ENCODE results near the gene SNRPE. TPM values are rescaled to one million over a fixed set of nuclear protein-coding genes. Genes with fewer than 3 reads are reported as not detected.
A peak's percentile ranks its signal among the peaks of the same experiment; 100 is the strongest.
"Not testable (repeated sequence)": the region's sequence is repeated elsewhere in the genome, so short reads cannot be mapped to it uniquely, and the experiment has no call there.

The SNRPE gene
- 100 to 1,000 TPM; 158 to 160 TPM for total RNA-seq

GRCh38 chr1:203861379-203862184, at the start of gene SNRPE:
TSS of gene SNRPE (plus strand) at chr1:203861599. CDS start at chr1:203861660, 61 bp downstream.
- Mint-ChIP-seq H3K36me3 (ENCODE audit: insufficient read depth in 2 of 2) (peaks cover 9 to 37% of the 10 kb centered on the region in 2 donors), H3K4me3 (peak within 1 kb of the TSS; percentile 97 to 100), H3K4me1 (ENCODE audit: low read depth) (peaks cover 45% of the 10 kb centered on the region), H3K27me3 (ENCODE audit: low read depth) (no peaks in the 10 kb centered on the region), H3K9me3 (no peaks in the 10 kb centered on the region), H3K27ac (peak within 1 kb of the TSS; percentile 97)
- ATAC-seq (replicated peaks in 1 of 2) (peak; percentile 97), DNase-seq (peak; percentile 95 to 96)

GRCh38 chr1:203813581-203814341, 47.6 kb upstream of the SNRPE start:
- Mint-ChIP-seq H3K4me1 (ENCODE audit: low read depth) (peaks cover 12% of the 10 kb centered on the region), H3K36me3 (ENCODE audit: insufficient read depth in 2 of 2) (peaks cover 9 to 26% of the 10 kb centered on the region in 2 donors), H3K27me3 (ENCODE audit: low read depth) (no peaks in the 10 kb centered on the region), H3K4me3 (no peak overlapping the region), H3K27ac (peak overlapping the region; percentile 35), H3K9me3 (no peaks in the 10 kb centered on the region)
- ATAC-seq (replicated peaks in 1 of 2) (no peak), DNase-seq (no peak)

GRCh38 chr1:203818399-203818798, 43.0 kb upstream of the SNRPE start:
- no peak overlapping the region for H3K27ac Mint-ChIP-seq
- DNase-seq: no peak
- H3K4me1 Mint-ChIP-seq (ENCODE audit: low read depth): peaks cover 10% of the 10 kb centered on the region
- peaks cover 19 to 37% of the 10 kb centered on the region in 2 donors for H3K36me3 Mint-ChIP-seq (ENCODE audit: insufficient read depth in 2 of 2)
- H3K27me3 Mint-ChIP-seq (ENCODE audit: low read depth): no peaks in the 10 kb centered on the region
- H3K4me3 Mint-ChIP-seq: no peak overlapping the region
- no peaks in the 10 kb centered on the region for H3K9me3 Mint-ChIP-seq
- ATAC-seq (replicated peaks in 1 of 2): no peak

GRCh38 chr1:203823306-203823705, 38.1 kb upstream of the SNRPE start:
- Mint-ChIP-seq H3K27ac (peak overlapping the region; percentile 96), H3K9me3 (no peaks in the 10 kb centered on the region), H3K4me1 (ENCODE audit: low read depth) (peaks cover 34% of the 10 kb centered on the region), H3K4me3 (no peak overlapping the region), H3K27me3 (ENCODE audit: low read depth) (no peaks in the 10 kb centered on the region), H3K36me3 (ENCODE audit: insufficient read depth in 2 of 2) (peaks cover 20 to 46% of the 10 kb centered on the region in 2 donors)
- no peak for ATAC-seq (replicated peaks in 1 of 2)
- no peak for DNase-seq

GRCh38 chr1:203826175-203826574, 35.2 kb upstream of the SNRPE start:
- no peak for DNase-seq
- no peak overlapping the region for H3K4me3 Mint-ChIP-seq
- H3K36me3 Mint-ChIP-seq (ENCODE audit: insufficient read depth in 2 of 2): peaks cover 20 to 49% of the 10 kb centered on the region in 2 donors
- H3K27me3 Mint-ChIP-seq (ENCODE audit: low read depth): no peaks in the 10 kb centered on the region
- H3K9me3 Mint-ChIP-seq: no peaks in the 10 kb centered on the region
- no peak for ATAC-seq (replicated peaks in 1 of 2)
- peaks cover 34% of the 10 kb centered on the region for H3K4me1 Mint-ChIP-seq (ENCODE audit: low read depth)
- H3K27ac Mint-ChIP-seq: no peak overlapping the region

- H3K27me3 Mint-ChIP-seq (ENCODE audit: low read depth): no peaks in the 10 kb centered on the region
- H3K9me3 Mint-ChIP-seq: no peaks in the 10 kb centered on the region
Measured at GRCh38 chr1:203828002-203828401, 33.4 kb upstream of the SNRPE start.

GRCh38 chr1:203828503-203828902, 32.9 kb upstream of the SNRPE start:
- Mint-ChIP-seq H3K27me3 (ENCODE audit: low read depth) (no peaks in the 10 kb centered on the region), H3K9me3 (no peaks in the 10 kb centered on the region), H3K4me1 (ENCODE audit: low read depth) (peaks cover 23% of the 10 kb centered on the region), H3K36me3 (ENCODE audit: insufficient read depth in 2 of 2) (peaks cover 13 to 36% of the 10 kb centered on the region in 2 donors), H3K4me3 (no peak overlapping the region), H3K27ac (no peak overlapping the region)
- DNase-seq: no peak
- ATAC-seq (replicated peaks in 1 of 2): no peak

More at GRCh38 chr1:203828002-203828401, 33.4 kb upstream of the SNRPE start:
- peaks cover 13 to 35% of the 10 kb centered on the region in 2 donors for H3K36me3 Mint-ChIP-seq (ENCODE audit: insufficient read depth in 2 of 2)
- no peak for DNase-seq
- no peak for ATAC-seq (replicated peaks in 1 of 2)
- no peak overlapping the region for H3K27ac Mint-ChIP-seq
- H3K4me1 Mint-ChIP-seq (ENCODE audit: low read depth): peaks cover 28% of the 10 kb centered on the region
- H3K4me3 Mint-ChIP-seq: no peak overlapping the region

- H3K36me3 Mint-ChIP-seq (ENCODE audit: insufficient read depth in 2 of 2): peaks cover 13 to 41% of the 10 kb centered on the region in 2 donors
- H3K4me1 Mint-ChIP-seq (ENCODE audit: low read depth): peaks cover 16% of the 10 kb centered on the region
- DNase-seq; ATAC-seq (replicated peaks in 1 of 2); H3K4me3 Mint-ChIP-seq; H3K27me3 Mint-ChIP-seq (ENCODE audit: low read depth); H3K9me3 Mint-ChIP-seq: not testable (repeated sequence)
- H3K27ac Mint-ChIP-seq: peak overlapping the region; percentile 68
Measured at GRCh38 chr1:203829247-203829646, 32.2 kb upstream of the SNRPE start.

- Mint-ChIP-seq H3K4me3 (no peak overlapping the region), H3K9me3 (no peaks in the 10 kb centered on the region), H3K4me1 (ENCODE audit: low read depth) (no peaks in the 10 kb centered on the region), H3K27me3 (ENCODE audit: low read depth) (no peaks in the 10 kb centered on the region), H3K27ac (no peak overlapping the region), H3K36me3 (ENCODE audit: insufficient read depth in 2 of 2) (peaks cover 14 to 42% of the 10 kb centered on the region in 2 donors)
- no peak for ATAC-seq (replicated peaks in 1 of 2)
- no peak for DNase-seq
Measured at GRCh38 chr1:203835476-203835875, 25.9 kb upstream of the SNRPE start.

- Mint-ChIP-seq H3K4me1 (ENCODE audit: low read depth) (no peaks in the 10 kb centered on the region), H3K27me3 (ENCODE audit: low read depth) (no peaks in the 10 kb centered on the region), H3K4me3 (no peak overlapping the region), H3K9me3 (no peaks in the 10 kb centered on the region), H3K27ac (no peak overlapping the region), H3K36me3 (ENCODE audit: insufficient read depth in 2 of 2) (peaks cover 18 to 55% of the 10 kb centered on the region in 2 donors)
- ATAC-seq (replicated peaks in 1 of 2) (no peak), DNase-seq (no peak)
Measured at GRCh38 chr1:203839081-203839480, 22.3 kb upstream of the SNRPE start.

GRCh38 chr1:203840208-203840808, 21.1 kb upstream of the SNRPE start:
- Mint-ChIP-seq H3K36me3 (ENCODE audit: insufficient read depth in 2 of 2) (peaks cover 17 to 56% of the 10 kb centered on the region in 2 donors), H3K9me3 (no peaks in the 10 kb centered on the region), H3K4me3 (no peak overlapping the region), H3K27me3 (ENCODE audit: low read depth) (no peaks in the 10 kb centered on the region), H3K4me1 (ENCODE audit: low read depth) (no peaks in the 10 kb centered on the region), H3K27ac (no peak overlapping the region)
- no peak for ATAC-seq (replicated peaks in 1 of 2)
- no peak for DNase-seq

- DNase-seq (no peak), ATAC-seq (replicated peaks in 1 of 2) (no peak)
- Mint-ChIP-seq H3K4me1 (ENCODE audit: low read depth) (no peaks in the 10 kb centered on the region), H3K9me3 (no peaks in the 10 kb centered on the region), H3K4me3 (no peak overlapping the region), H3K27ac (no peak overlapping the region), H3K27me3 (ENCODE audit: low read depth) (no peaks in the 10 kb centered on the region), H3K36me3 (ENCODE audit: insufficient read depth in 2 of 2) (peaks cover 20 to 59% of the 10 kb centered on the region in 2 donors)
Measured at GRCh38 chr1:203842559-203842876, 18.9 kb upstream of the SNRPE start.

- Mint-ChIP-seq H3K4me1 (ENCODE audit: low read depth) (no peaks in the 10 kb centered on the region), H3K9me3 (no peaks in the 10 kb centered on the region), H3K4me3 (no peak overlapping the region), H3K27ac (no peak overlapping the region), H3K27me3 (ENCODE audit: low read depth) (no peaks in the 10 kb centered on the region), H3K36me3 (ENCODE audit: insufficient read depth in 2 of 2) (peaks cover 14 to 50% of the 10 kb centered on the region in 2 donors)
- no peak for ATAC-seq (replicated peaks in 1 of 2)
- DNase-seq: no peak
Measured at GRCh38 chr1:203843435-203843834, 18.0 kb upstream of the SNRPE start.
